ENCODE results near the gene SGCD.

Gene SGCD

DNA sequence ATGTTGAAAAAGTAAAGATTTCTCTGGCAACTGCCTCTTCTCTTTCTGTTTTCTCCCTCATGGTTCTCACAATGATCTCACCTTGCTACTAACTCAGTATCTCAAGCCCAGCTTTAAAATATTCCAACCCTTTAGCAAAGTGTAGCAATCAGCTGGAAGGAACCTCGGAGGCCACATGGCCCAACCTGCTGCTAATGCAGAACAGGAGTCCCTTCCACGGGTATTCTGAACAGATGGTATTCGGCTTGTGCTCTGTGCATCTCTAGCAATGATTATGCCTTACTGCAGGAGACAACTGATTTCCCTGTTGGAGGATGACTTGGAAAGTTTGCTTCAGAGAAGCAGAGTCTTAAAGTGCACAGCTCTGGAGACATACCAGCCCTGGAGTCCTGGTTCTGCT, 371.4 kb downstream of the SGCD start:
- no peaks in the 10 kb centered on the region for H3K27me3 ChIP-seq (ENCODE audit: insufficient read depth, low read length, poor library complexity)
- no peak overlapping the region for H3K56ac ChIP-seq (ENCODE audit: low read length)
- no peak overlapping the region for H3K4me2 ChIP-seq (ENCODE audit: low read length)
- no CpG with 5 or more reads among the region's 3 CpGs for WGBS (ENCODE audit: extremely low coverage, insufficient coverage, low lambda C conversion rate)
- H3K9ac ChIP-seq (ENCODE audit: low read length) = no peak overlapping the region
- H3K18ac ChIP-seq (ENCODE audit: low read length) = no peak overlapping the region
- no peak overlapping the region for H2AK5ac ChIP-seq (ENCODE audit: low read length)
- H3K79me1 ChIP-seq (ENCODE audit: low read length) = no peaks in the 10 kb centered on the region
- no peak for DNase-seq
- no peak overlapping the region for H3K4ac ChIP-seq (ENCODE audit: low read depth, low read length)
- no peak overlapping the region for H2BK5ac ChIP-seq (ENCODE audit: low read length)
- no peaks in the 10 kb centered on the region for H3K36me3 ChIP-seq (ENCODE audit: control insufficient read depth, insufficient read depth, low read length)
- H3K23ac ChIP-seq (ENCODE audit: low read length) = no peak overlapping the region
- H3K27ac ChIP-seq (ENCODE audit: low read depth, low read length) = no peak overlapping the region
- no peak overlapping the region for H2BK120ac ChIP-seq (ENCODE audit: low read depth, low read length)
- H3K4me3 ChIP-seq (ENCODE audit: low read length) = no peak overlapping the region
- H2BK15ac ChIP-seq (replicated peaks; ENCODE audit: low read depth) = no peak overlapping the region
- no peak overlapping the region for H4K8ac ChIP-seq (ENCODE audit: low read depth, low read length)
- H4K5ac ChIP-seq (ENCODE audit: low read length) = no peak overlapping the region
- H3K4me1 ChIP-seq (ENCODE audit: control insufficient read depth, low read depth, low read length) = no peaks in the 10 kb centered on the region
- H3K79me2 ChIP-seq (ENCODE audit: control insufficient read depth, insufficient read depth, low read length) = no peaks in the 10 kb centered on the region

DNA sequence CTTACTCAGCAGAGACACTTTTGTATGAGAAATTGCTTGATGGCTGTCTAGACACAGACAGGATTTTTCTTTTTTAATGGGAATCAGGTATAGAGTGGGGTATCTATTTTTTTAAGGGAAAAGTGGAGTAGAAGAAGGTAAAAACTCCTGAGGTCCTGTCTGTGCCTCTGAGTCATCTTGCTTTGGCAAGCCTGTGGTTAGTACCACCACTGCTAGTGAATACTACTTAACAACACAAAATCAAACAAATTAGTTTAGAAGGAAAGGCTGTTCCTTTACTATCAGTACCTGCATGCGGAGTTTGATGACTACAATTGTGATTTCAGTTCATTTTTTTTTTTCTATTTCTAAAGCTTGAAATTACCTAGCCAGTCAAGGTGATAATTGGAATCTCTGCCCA, 372.2 kb downstream of the SGCD start:
- no peak overlapping the region for H3K23ac ChIP-seq (ENCODE audit: low read length)
- no peak overlapping the region for H3K18ac ChIP-seq (ENCODE audit: low read length)
- DNase-seq = no peak
- H4K8ac ChIP-seq (ENCODE audit: low read depth, low read length) = no peak overlapping the region
- H2BK15ac ChIP-seq (replicated peaks; ENCODE audit: low read depth) = no peak overlapping the region
- no peak overlapping the region for H3K4me2 ChIP-seq (ENCODE audit: low read length)
- no peaks in the 10 kb centered on the region for H3K79me2 ChIP-seq (ENCODE audit: control insufficient read depth, insufficient read depth, low read length)
- no peak overlapping the region for H3K4me3 ChIP-seq (ENCODE audit: low read length)
- no peak overlapping the region for H2AK5ac ChIP-seq (ENCODE audit: low read length)
- H3K56ac ChIP-seq (ENCODE audit: low read length) = no peak overlapping the region
- H3K27ac ChIP-seq (ENCODE audit: low read depth, low read length) = no peak overlapping the region
- H3K4me1 ChIP-seq (ENCODE audit: control insufficient read depth, low read depth, low read length) = no peaks in the 10 kb centered on the region
- no peak overlapping the region for H2BK5ac ChIP-seq (ENCODE audit: low read length)
- H3K4ac ChIP-seq (ENCODE audit: low read depth, low read length) = no peak overlapping the region
- H3K79me1 ChIP-seq (ENCODE audit: low read length) = no peaks in the 10 kb centered on the region
- no peaks in the 10 kb centered on the region for H3K36me3 ChIP-seq (ENCODE audit: control insufficient read depth, insufficient read depth, low read length)
- no CpG with 5 or more reads among the region's 1 CpG for WGBS (ENCODE audit: extremely low coverage, insufficient coverage, low lambda C conversion rate)
- H2BK120ac ChIP-seq (ENCODE audit: low read depth, low read length) = no peak overlapping the region
- H3K9ac ChIP-seq (ENCODE audit: low read length) = no peak overlapping the region
- H4K5ac ChIP-seq (ENCODE audit: low read length) = no peak overlapping the region
- no peaks in the 10 kb centered on the region for H3K27me3 ChIP-seq (ENCODE audit: insufficient read depth, low read length, poor library complexity)

DNA sequence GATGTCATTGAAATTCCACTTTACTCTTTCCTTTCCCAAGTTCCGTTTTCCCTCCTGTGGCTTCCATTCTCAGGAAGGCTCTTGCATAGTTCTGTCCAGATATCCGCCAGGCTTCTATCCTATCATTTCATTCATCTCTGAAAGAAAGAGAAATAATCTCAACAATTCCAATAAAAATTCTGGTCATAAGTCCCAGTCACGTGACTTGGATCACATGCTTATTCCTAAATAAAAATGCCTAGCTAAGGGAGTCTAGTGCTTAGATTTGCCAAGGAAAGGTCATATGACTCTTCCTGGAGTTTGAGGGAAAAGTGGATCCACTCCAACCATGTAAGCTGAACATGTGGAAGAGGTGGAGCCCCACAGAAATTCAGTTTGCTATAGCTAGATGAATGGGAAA, 377.2 kb downstream of the SGCD start:
- no peak overlapping the region for H4K8ac ChIP-seq (ENCODE audit: low read depth, low read length)
- no peak overlapping the region for H2BK120ac ChIP-seq (ENCODE audit: low read depth, low read length)
- no peaks in the 10 kb centered on the region for H3K4me1 ChIP-seq (ENCODE audit: control insufficient read depth, low read depth, low read length)
- H3K4me3 ChIP-seq (ENCODE audit: low read length) = no peak overlapping the region
- H2BK5ac ChIP-seq (ENCODE audit: low read length) = no peak overlapping the region
- H3K27me3 ChIP-seq (ENCODE audit: insufficient read depth, low read length, poor library complexity) = no peaks in the 10 kb centered on the region
- no CpG with 5 or more reads among the region's 3 CpGs for WGBS (ENCODE audit: extremely low coverage, insufficient coverage, low lambda C conversion rate)
- H3K36me3 ChIP-seq (ENCODE audit: control insufficient read depth, insufficient read depth, low read length) = no peaks in the 10 kb centered on the region
- no peak overlapping the region for H2AK5ac ChIP-seq (ENCODE audit: low read length)
- no peak for DNase-seq
- no peak overlapping the region for H4K5ac ChIP-seq (ENCODE audit: low read length)
- no peak overlapping the region for H3K23ac ChIP-seq (ENCODE audit: low read length)
- H3K18ac ChIP-seq (ENCODE audit: low read length) = no peak overlapping the region
- no peak overlapping the region for H2BK15ac ChIP-seq (replicated peaks; ENCODE audit: low read depth)
- no peak overlapping the region for H3K9ac ChIP-seq (ENCODE audit: low read length)
- H3K4me2 ChIP-seq (ENCODE audit: low read length) = no peak overlapping the region
- H3K79me2 ChIP-seq (ENCODE audit: control insufficient read depth, insufficient read depth, low read length) = no peaks in the 10 kb centered on the region
- H3K4ac ChIP-seq (ENCODE audit: low read depth, low read length) = no peak overlapping the region
- no peak overlapping the region for H3K56ac ChIP-seq (ENCODE audit: low read length)
- no peak overlapping the region for H3K27ac ChIP-seq (ENCODE audit: low read depth, low read length)
- no peaks in the 10 kb centered on the region for H3K79me1 ChIP-seq (ENCODE audit: low read length)

DNA sequence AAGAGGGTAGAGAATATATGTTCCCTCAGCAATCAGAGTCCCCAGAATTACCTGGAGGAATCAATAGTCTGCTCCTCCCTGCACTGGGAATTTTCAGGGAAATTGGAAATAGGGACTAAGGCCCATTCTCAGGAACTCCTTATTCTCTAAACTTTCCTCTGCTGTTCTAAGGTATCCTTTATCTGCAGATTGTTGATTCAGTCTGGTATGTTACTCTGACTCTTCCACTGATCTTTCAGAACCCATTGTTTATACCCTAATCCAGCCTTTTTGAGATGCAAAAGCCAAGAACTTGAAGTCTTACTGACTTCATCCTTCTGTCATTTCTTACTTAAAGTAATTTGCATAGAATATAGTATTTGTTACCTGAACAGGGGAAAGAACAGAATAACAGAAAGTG, 379.7 kb downstream of the SGCD start:
- Histone ChIP-seq H3K27ac (ENCODE audit: low read depth, low read length) (peak overlapping the region; percentile 8), H4K5ac (ENCODE audit: low read length) (no peak overlapping the region), H3K4ac (ENCODE audit: low read depth, low read length) (peak overlapping the region; percentile 71), H3K79me1 (ENCODE audit: low read length) (no peaks in the 10 kb centered on the region), H2AK5ac (ENCODE audit: low read length) (no peak overlapping the region), H3K56ac (ENCODE audit: low read length) (peak overlapping the region; percentile 3), H2BK120ac (ENCODE audit: low read depth, low read length) (no peak overlapping the region), H2BK5ac (ENCODE audit: low read length) (peak overlapping the region; percentile 1), H3K23ac (ENCODE audit: low read length) (no peak overlapping the region), H4K8ac (ENCODE audit: low read depth, low read length) (no peak overlapping the region), H3K18ac (ENCODE audit: low read length) (peak overlapping the region; percentile 61), H3K79me2 (ENCODE audit: control insufficient read depth, insufficient read depth, low read length) (no peaks in the 10 kb centered on the region), H3K36me3 (ENCODE audit: control insufficient read depth, insufficient read depth, low read length) (no peaks in the 10 kb centered on the region), H3K27me3 (ENCODE audit: insufficient read depth, low read length, poor library complexity) (no peaks in the 10 kb centered on the region), H2BK15ac (replicated peaks; ENCODE audit: low read depth) (no peak overlapping the region), H3K9ac (ENCODE audit: low read length) (no peak overlapping the region), H3K4me1 (ENCODE audit: control insufficient read depth, low read depth, low read length) (no peaks in the 10 kb centered on the region), H3K4me3 (ENCODE audit: low read length) (no peak overlapping the region), H3K4me2 (ENCODE audit: low read length) (no peak overlapping the region)
- DNase-seq = peak; percentile 91

DNA sequence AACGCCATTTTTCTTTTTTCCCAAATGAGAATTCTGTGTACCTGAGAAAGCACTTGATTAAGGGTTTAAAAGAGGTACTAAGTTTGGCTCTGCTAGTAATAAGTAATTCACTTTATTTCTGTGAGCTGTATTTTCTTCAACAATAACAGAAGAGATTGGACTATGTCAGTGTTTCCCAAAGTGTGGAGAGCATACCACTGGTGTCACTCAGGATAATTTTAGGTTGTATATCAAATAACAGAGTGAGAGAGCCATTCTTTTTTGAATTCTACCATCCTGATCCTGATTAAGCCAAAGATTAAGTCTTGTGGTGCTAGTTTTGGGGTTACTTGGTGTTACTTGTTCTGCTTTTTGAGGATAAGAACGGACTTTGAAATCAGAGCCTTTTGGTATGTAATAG, 380.8 kb downstream of the SGCD start:
- H4K8ac ChIP-seq (ENCODE audit: low read depth, low read length) = no peak overlapping the region
- peaks cover 2% of the 10 kb centered on the region for H3K4me1 ChIP-seq (ENCODE audit: control insufficient read depth, low read depth, low read length)
- H3K36me3 ChIP-seq (ENCODE audit: control insufficient read depth, insufficient read depth, low read length) = no peaks in the 10 kb centered on the region
- no peak for DNase-seq
- no peak overlapping the region for H3K4ac ChIP-seq (ENCODE audit: low read depth, low read length)
- no peak overlapping the region for H2BK5ac ChIP-seq (ENCODE audit: low read length)
- no peak overlapping the region for H3K56ac ChIP-seq (ENCODE audit: low read length)
- no peak overlapping the region for H3K23ac ChIP-seq (ENCODE audit: low read length)
- no peak overlapping the region for H3K4me2 ChIP-seq (ENCODE audit: low read length)
- no peak overlapping the region for H2BK15ac ChIP-seq (replicated peaks; ENCODE audit: low read depth)
- H3K27ac ChIP-seq (ENCODE audit: low read depth, low read length) = no peak overlapping the region
- H4K5ac ChIP-seq (ENCODE audit: low read length) = no peak overlapping the region
- no peak overlapping the region for H2BK120ac ChIP-seq (ENCODE audit: low read depth, low read length)
- H3K18ac ChIP-seq (ENCODE audit: low read length) = no peak overlapping the region
- no peak overlapping the region for H3K4me3 ChIP-seq (ENCODE audit: low read length)
- H2AK5ac ChIP-seq (ENCODE audit: low read length) = no peak overlapping the region
- no peaks in the 10 kb centered on the region for H3K79me2 ChIP-seq (ENCODE audit: control insufficient read depth, insufficient read depth, low read length)
- WGBS (ENCODE audit: extremely low coverage, insufficient coverage, low lambda C conversion rate) = no CpG with 5 or more reads among the region's 2 CpGs
- H3K27me3 ChIP-seq (ENCODE audit: insufficient read depth, low read length, poor library complexity) = no peaks in the 10 kb centered on the region
- no peak overlapping the region for H3K9ac ChIP-seq (ENCODE audit: low read length)
- H3K79me1 ChIP-seq (ENCODE audit: low read length) = no peaks in the 10 kb centered on the region

DNA sequence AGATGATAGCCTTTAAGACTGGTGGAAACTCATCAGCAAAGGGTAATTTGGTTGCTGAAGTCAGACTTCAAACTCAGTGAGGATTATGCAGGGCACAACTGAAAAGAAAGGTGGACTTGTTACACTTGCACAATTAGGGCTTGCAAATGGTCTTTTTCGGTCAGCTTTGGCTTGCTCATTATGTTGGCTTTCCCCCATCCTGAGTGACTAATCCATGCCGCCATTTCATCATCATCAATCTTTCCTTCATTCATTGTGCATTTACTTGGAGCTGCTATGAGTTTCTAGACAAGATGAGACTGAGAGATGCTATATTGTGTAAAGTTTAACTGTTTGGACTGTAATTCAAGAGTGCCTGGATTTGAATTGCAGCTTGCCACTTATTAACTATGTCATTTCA, 388.3 kb downstream of the SGCD start:
- no peak overlapping the region for H3K9ac ChIP-seq (ENCODE audit: low read length)
- no peak overlapping the region for H2BK15ac ChIP-seq (replicated peaks; ENCODE audit: low read depth)
- H3K79me1 ChIP-seq (ENCODE audit: low read length) = no peaks in the 10 kb centered on the region
- H3K4ac ChIP-seq (ENCODE audit: low read depth, low read length) = no peak overlapping the region
- H3K79me2 ChIP-seq (ENCODE audit: control insufficient read depth, insufficient read depth, low read length) = no peaks in the 10 kb centered on the region
- H3K4me1 ChIP-seq (ENCODE audit: control insufficient read depth, low read depth, low read length) = peaks cover 3% of the 10 kb centered on the region
- no peak overlapping the region for H2BK5ac ChIP-seq (ENCODE audit: low read length)
- no peaks in the 10 kb centered on the region for H3K36me3 ChIP-seq (ENCODE audit: control insufficient read depth, insufficient read depth, low read length)
- H3K23ac ChIP-seq (ENCODE audit: low read length) = no peak overlapping the region
- H3K4me3 ChIP-seq (ENCODE audit: low read length) = no peak overlapping the region
- H4K5ac ChIP-seq (ENCODE audit: low read length) = no peak overlapping the region
- no peaks in the 10 kb centered on the region for H3K27me3 ChIP-seq (ENCODE audit: insufficient read depth, low read length, poor library complexity)
- no peak overlapping the region for H2BK120ac ChIP-seq (ENCODE audit: low read depth, low read length)
- no peak for DNase-seq
- no CpG with 5 or more reads among the region's 2 CpGs for WGBS (ENCODE audit: extremely low coverage, insufficient coverage, low lambda C conversion rate)
- no peak overlapping the region for H3K4me2 ChIP-seq (ENCODE audit: low read length)
- no peak overlapping the region for H3K56ac ChIP-seq (ENCODE audit: low read length)
- no peak overlapping the region for H3K27ac ChIP-seq (ENCODE audit: low read depth, low read length)
- no peak overlapping the region for H2AK5ac ChIP-seq (ENCODE audit: low read length)
- no peak overlapping the region for H4K8ac ChIP-seq (ENCODE audit: low read depth, low read length)
- H3K18ac ChIP-seq (ENCODE audit: low read length) = no peak overlapping the region
